RWPE2 (cell line): ENCODE data around the gene CDK10.
"Not testable (repeated sequence)": the region's sequence is repeated elsewhere in the genome, so short reads cannot be mapped to it uniquely, and the experiment has no call there.

ENCODE experiments used
- ATAC-seq: fragments of 200-7000 bp; cut with Tn5 transposase; 3 replicates; pipeline ENCODE4 v1.9.1; 2021; ENCODE audit warnings: low read depth
- DNase-seq: peaks from one replicate; pipeline ENCODE4 v3.0.0-alpha.2; 2020; ENCODE audit warnings: low spot score
- H3K27ac ChIP-seq: fragments of 450-650 bp; 2 replicates; pipeline ENCODE4 v1.5.1; 2017; ENCODE audit warnings: mild to moderate bottlenecking; ENCODE audit not compliant: poor library complexity, severe bottlenecking
- H3K27me3 ChIP-seq: fragments of 250-450 bp; sonication (Bioruptor Pico); 2 replicates; pipeline ENCODE4 v1.5.1; 2021; ENCODE audit warnings: mild to moderate bottlenecking, moderate library complexity; ENCODE audit not compliant: insufficient read depth, poor library complexity, severe bottlenecking
- H3K36me3 ChIP-seq: fragments of 250-450 bp; sonication (Bioruptor Pico); 2 replicates; pipeline ENCODE4 v1.5.1; 2020; ENCODE audit warnings: low read depth, mild to moderate bottlenecking, moderate library complexity
- H3K4me1 ChIP-seq: fragments of 250-450 bp; sonication (Bioruptor Pico); 2 replicates; pipeline ENCODE4 v1.5.1; 2021; ENCODE audit warnings: mild to moderate bottlenecking, moderate library complexity; ENCODE audit not compliant: insufficient read depth, poor library complexity, severe bottlenecking
- H3K4me3 ChIP-seq: fragments of 250-450 bp; sonication (Bioruptor Pico); 2 replicates; pipeline ENCODE4 v1.5.1; 2021; ENCODE audit warnings: mild to moderate bottlenecking, moderate library complexity; ENCODE audit not compliant: severe bottlenecking
- H3K9me3 ChIP-seq: fragments of 250-450 bp; sonication (Bioruptor Pico); 2 replicates; pipeline ENCODE4 v1.5.1; 2021; ENCODE audit warnings: mild to moderate bottlenecking, moderate library complexity; ENCODE audit not compliant: severe bottlenecking
- TF ChIP-seq, protein P1 (sequence below): fragments of 450-650 bp; IDR thresholded peaks from one replicate; pipeline ENCODE4 v1.5.1; 2017; ENCODE audit warnings: mild to moderate bottlenecking, moderate library complexity; ENCODE audit not compliant: poor library complexity, severe bottlenecking

Gene CDK10

DNA sequence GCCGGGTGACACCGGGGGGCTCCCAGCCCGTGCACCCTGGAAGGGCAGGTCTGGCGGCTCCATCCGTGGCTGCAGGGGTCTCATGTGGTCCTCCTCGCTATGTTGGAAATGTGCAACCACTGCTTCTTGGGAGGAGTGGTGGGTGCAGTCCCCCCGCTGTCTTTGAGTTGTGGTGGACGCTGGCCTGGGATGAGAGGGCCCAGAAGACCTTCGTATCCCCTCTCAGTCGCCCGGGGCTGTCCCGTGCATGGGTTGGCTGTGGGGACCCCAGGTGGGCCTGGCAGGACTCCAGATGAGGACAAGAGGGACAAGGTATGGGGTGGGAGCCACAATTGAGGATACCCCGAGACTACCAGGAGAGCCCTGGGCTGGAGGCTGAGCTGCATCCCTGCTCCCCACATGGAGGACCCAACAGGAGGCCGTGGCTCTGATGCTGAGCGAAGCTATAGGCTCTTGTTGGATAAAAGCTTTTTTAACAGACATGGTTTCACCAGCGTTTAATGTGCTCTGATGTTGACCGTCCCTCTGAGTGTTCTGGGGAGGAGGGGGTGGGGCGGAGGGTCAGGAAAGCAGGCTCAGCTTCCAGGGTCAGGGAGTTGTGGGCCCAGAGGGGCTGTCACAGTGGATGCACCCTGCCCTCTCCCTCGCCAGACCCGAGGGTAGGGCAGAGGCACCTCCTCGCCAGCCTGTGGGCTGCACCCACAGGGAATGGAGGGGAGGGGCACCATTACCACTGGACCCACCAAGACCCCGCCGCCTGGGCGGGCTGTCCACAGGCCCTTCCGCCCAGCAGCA lies 9.6 kb downstream of the CDK10 start:
- Histone ChIP-seq H3K36me3 (peaks cover 41% of the 10 kb centered on the region), H3K27ac (no peak overlapping the region), H3K4me3 (no peak overlapping the region), H3K27me3 (no peaks in the 10 kb centered on the region), H3K4me1 (no peaks in the 10 kb centered on the region), H3K9me3 (no peaks in the 10 kb centered on the region)
- DNase-seq: no peak
- TF ChIP-seq, protein P1, sequence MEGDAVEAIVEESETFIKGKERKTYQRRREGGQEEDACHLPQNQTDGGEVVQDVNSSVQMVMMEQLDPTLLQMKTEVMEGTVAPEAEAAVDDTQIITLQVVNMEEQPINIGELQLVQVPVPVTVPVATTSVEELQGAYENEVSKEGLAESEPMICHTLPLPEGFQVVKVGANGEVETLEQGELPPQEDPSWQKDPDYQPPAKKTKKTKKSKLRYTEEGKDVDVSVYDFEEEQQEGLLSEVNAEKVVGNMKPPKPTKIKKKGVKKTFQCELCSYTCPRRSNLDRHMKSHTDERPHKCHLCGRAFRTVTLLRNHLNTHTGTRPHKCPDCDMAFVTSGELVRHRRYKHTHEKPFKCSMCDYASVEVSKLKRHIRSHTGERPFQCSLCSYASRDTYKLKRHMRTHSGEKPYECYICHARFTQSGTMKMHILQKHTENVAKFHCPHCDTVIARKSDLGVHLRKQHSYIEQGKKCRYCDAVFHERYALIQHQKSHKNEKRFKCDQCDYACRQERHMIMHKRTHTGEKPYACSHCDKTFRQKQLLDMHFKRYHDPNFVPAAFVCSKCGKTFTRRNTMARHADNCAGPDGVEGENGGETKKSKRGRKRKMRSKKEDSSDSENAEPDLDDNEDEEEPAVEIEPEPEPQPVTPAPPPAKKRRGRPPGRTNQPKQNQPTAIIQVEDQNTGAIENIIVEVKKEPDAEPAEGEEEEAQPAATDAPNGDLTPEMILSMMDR: no peak
- ATAC-seq: no peak

- TF ChIP-seq, protein P1: no peak
- DNase-seq (no peak), ATAC-seq (no peak)
- H3K9me3 ChIP-seq: no peaks in the 10 kb centered on the region
- no peaks in the 10 kb centered on the region for H3K4me1 ChIP-seq
- no peak overlapping the region for H3K4me3 ChIP-seq
- peaks cover 34% of the 10 kb centered on the region for H3K36me3 ChIP-seq
- H3K27me3 ChIP-seq: no peaks in the 10 kb centered on the region
- H3K27ac ChIP-seq: no peak overlapping the region
Measured at GRCh38 chr16:89696670-89697128, 10.2 kb downstream of the CDK10 start.

DNA sequence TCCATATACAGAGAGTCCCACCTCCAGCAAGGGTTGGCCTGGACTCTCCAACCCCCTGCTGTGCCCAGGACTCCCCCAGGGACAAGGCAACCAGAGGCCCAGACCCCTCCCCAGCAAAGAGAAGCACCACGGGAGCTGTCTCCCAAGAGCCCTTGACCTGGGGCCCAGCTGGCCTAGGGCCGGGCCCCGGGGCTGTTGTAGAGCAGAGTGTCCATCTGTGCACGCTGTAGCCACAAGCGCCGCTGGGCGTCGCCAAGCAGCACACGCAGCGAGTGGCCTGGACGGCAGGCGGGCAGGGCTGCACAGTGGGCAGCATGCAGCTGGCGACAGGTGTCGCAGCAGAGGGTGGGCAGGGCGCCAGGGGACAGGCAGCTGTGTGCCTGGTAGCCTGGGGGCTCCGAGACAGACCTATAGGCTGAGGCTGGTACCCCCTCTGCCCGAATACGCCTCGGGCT lies 10.7 kb downstream of the CDK10 start:
- Histone ChIP-seq H3K4me3 (no peak overlapping the region), H3K4me1 (no peaks in the 10 kb centered on the region), H3K27ac (no peak overlapping the region), H3K36me3 (peaks cover 31% of the 10 kb centered on the region), H3K9me3 (no peaks in the 10 kb centered on the region), H3K27me3 (no peaks in the 10 kb centered on the region)
- TF ChIP-seq, protein P1: no peak
- no peak for ATAC-seq
- DNase-seq: peak; percentile 75

GRCh38 chr16:89697616-89698331 lies 11.3 kb downstream of the CDK10 start:
- no peak for DNase-seq
- TF ChIP-seq, protein P1: no peak
- no peak overlapping the region for H3K27ac ChIP-seq
- H3K4me1 ChIP-seq: no peaks in the 10 kb centered on the region
- no peak for ATAC-seq
- H3K4me3 ChIP-seq: no peak overlapping the region
- no peaks in the 10 kb centered on the region for H3K27me3 ChIP-seq
- H3K36me3 ChIP-seq: peaks cover 26% of the 10 kb centered on the region
- no peaks in the 10 kb centered on the region for H3K9me3 ChIP-seq

DNA sequence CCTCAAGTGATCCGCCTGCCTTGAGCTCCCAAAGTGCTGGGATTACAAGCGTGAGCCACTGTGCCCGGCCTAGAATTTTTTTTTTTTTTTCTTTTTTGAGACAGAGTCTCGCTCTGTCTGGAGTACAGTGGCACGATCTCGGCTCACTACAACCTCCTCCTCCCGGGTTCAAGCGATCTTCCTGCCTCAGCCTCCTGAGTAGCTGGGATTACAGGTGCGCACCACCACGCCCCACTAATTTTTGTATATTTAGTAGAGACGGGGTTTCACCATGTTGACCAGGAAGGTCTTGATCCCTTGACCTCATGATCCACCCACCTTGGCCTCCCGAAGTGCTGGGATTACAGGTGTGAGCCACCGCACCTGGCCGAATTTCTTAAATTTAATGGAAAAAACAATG lies 12.2 kb downstream of the CDK10 start:
- H3K36me3 ChIP-seq: peaks cover 16% of the 10 kb centered on the region
- not testable (repeated sequence) for ATAC-seq, H3K27me3 ChIP-seq, H3K27ac ChIP-seq, DNase-seq, H3K4me1 ChIP-seq, H3K4me3 ChIP-seq, H3K9me3 ChIP-seq

DNA sequence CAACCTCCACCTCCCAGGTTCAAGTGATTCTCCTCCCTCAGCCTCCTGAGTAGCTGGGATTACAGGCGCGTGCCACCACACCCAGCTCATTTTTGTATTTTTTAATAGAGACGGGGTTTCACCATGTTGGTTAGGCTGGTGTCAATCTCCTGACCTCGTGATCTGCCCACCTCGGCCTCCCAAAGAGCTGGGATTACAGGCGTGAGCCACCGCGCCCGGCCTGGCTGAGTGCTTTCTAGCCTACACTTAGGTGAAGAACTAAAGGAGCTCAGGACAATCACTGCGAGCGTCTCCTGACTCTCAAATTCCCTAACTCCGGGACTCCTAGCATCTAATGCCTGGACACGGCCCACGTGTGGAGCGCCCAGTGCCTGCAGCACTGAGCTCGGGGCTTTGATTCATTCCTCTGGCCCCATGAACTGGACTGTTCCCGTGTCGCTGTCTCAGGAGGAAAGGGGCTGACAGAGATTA lies 13.2 kb downstream of the CDK10 start:
- not testable (repeated sequence) for H3K36me3 ChIP-seq, ATAC-seq, H3K4me1 ChIP-seq, H3K4me3 ChIP-seq, H3K9me3 ChIP-seq, H3K27ac ChIP-seq, DNase-seq, H3K27me3 ChIP-seq
